HG03378 (cell line): ENCODE data around the gene FAM83D.
A peak's percentile ranks its signal among the peaks of the same experiment; 100 is the strongest.
"Not testable (repeated sequence)": the region's sequence is repeated elsewhere in the genome, so short reads cannot be mapped to it uniquely, and the experiment has no call there.

Experiments used
- ATAC-seq: cut with Tn5 transposase; IDR thresholded peaks from one replicate; pipeline ENCODE4 v1.9.1; 2021; ENCODE audit warnings: mild to moderate bottlenecking, moderate library complexity; ENCODE audit not compliant: unreplicated experiment

The FAM83D gene

GRCh38 chr20:38962044-38962927 lies 36.1 kb downstream of the FAM83D start, which contains the start of gene DHX35:
Gene DHX35, plus strand, starts transcription at chr20:38962344. Its CDS starts 24 bp downstream, at chr20:38962368.
- peak; percentile 85 for ATAC-seq

- no peak for ATAC-seq
These were observed 36.7 kb downstream of the FAM83D start for GRCh38 chr20:38962928-38963401.

- ATAC-seq: no peak
These were observed 37.5 kb downstream of the FAM83D start for GRCh38 chr20:38963745-38964144.

- ATAC-seq: no peak
These were observed 39.0 kb downstream of the FAM83D start for GRCh38 chr20:38965264-38965663.

GRCh38 chr20:38968090-38968489 lies 41.9 kb downstream of the FAM83D start:
- ATAC-seq: no peak

GRCh38 chr20:38969708-38970107 lies 43.5 kb downstream of the FAM83D start:
- no peak for ATAC-seq

GRCh38 chr20:38970302-38970701 lies 44.1 kb downstream of the FAM83D start:
- no peak for ATAC-seq

- ATAC-seq: no peak
These were observed 46.9 kb downstream of the FAM83D start for GRCh38 chr20:38973107-38973506.

GRCh38 chr20:38973645-38974044 lies 47.4 kb downstream of the FAM83D start:
- no peak for ATAC-seq

GRCh38 chr20:38975539-38976120 lies 49.4 kb downstream of the FAM83D start:
- no peak for ATAC-seq

GRCh38 chr20:38979434-38979833 lies 53.2 kb downstream of the FAM83D start:
- no peak for ATAC-seq

GRCh38 chr20:38979842-38980241 lies 53.6 kb downstream of the FAM83D start:
- ATAC-seq: no peak

- ATAC-seq: no peak
These were observed 56.1 kb downstream of the FAM83D start for GRCh38 chr20:38982291-38982690.

- no peak for ATAC-seq
These were observed 58.8 kb downstream of the FAM83D start for GRCh38 chr20:38985060-38985459.

GRCh38 chr20:38985603-38986170 lies 59.5 kb downstream of the FAM83D start:
- ATAC-seq: no peak

- no peak for ATAC-seq
These were observed 60.4 kb downstream of the FAM83D start for GRCh38 chr20:38986663-38987062.

- no peak for ATAC-seq
These were observed 61.6 kb downstream of the FAM83D start for GRCh38 chr20:38987777-38988176.

- ATAC-seq: no peak
These were observed 64.5 kb downstream of the FAM83D start for GRCh38 chr20:38990728-38991127.

GRCh38 chr20:38991814-38992704 lies 65.8 kb downstream of the FAM83D start:
- ATAC-seq: no peak

GRCh38 chr20:38995536-38996044 lies 69.4 kb downstream of the FAM83D start:
- no peak for ATAC-seq

- ATAC-seq: not testable (repeated sequence)
These were observed 70.6 kb downstream of the FAM83D start for GRCh38 chr20:38996866-38997265.
